GM21360 (cell line): ENCODE results near the gene KAZALD1.

ENCODE experiments used
- ATAC-seq: cut with Tn5 transposase; IDR thresholded peaks from one replicate; pipeline ENCODE4 v1.9.1; 2021; ENCODE audit warnings: mild to moderate bottlenecking, moderate library complexity; ENCODE audit not compliant: unreplicated experiment

Gene KAZALD1

DNA sequence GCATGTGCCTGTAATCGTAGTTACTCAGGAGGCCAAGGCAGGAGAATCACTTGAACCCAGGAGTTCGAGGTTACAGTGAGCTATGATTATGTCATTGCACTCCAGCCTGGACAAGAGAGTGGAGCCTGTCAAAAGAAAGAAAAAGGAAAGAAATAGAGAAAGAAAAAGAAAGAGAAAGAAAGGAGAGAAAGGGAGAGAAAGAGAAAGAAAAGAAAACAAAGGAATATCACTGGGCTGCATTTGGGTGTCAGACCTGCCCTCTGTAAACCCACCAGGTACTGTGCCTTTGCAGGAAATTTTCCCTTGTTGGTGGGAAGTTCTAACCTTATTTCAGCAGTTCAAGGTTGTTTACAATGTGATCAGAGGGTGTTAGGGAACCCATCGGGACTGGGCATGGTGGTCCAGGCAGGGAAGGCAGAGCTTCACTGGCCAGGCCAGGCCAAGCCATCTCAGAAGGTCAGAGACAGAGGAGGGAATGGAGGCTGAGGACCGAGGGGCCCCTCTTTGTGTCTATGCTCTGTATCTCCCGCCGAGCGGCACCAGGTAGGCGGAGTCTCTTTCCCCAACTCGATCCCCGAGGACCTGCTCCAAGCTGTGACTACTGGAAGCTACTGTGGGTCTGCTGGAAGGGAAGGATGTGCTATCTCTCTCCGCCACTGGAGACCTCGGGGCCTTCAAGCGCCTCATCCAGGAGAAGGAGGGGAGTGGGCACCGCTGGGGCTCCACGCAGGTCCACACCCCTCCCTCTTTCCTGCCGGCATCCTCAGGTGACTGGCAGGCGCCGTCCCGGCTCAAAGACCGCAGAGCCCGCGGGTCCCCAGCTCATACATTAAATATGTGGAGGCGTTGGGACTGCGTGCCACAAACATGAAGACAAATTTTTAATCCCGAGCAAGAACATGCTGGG lies 15.2 kb upstream of the KAZALD1 start:
- no peak for ATAC-seq

DNA sequence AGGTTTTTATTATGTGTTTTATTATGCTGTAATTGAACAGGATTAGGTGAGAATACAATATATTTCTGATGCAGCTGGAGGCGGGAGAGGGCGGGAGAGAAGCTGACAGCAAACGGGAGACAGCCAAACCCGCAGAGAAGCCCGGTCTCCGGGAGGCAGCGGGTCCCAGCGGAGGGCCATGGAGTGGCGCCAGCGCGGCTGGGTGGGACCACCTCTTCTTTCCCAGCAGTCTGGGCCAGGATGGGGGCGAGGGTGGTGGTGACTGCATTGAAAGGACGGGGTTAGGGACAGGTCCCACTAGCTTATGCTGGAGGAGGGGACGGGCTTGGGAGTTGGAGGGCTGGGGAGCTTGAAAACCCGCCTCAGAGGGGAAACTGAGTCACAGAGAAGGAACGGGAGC lies 14.5 kb upstream of the KAZALD1 start:
- no peak for ATAC-seq

DNA sequence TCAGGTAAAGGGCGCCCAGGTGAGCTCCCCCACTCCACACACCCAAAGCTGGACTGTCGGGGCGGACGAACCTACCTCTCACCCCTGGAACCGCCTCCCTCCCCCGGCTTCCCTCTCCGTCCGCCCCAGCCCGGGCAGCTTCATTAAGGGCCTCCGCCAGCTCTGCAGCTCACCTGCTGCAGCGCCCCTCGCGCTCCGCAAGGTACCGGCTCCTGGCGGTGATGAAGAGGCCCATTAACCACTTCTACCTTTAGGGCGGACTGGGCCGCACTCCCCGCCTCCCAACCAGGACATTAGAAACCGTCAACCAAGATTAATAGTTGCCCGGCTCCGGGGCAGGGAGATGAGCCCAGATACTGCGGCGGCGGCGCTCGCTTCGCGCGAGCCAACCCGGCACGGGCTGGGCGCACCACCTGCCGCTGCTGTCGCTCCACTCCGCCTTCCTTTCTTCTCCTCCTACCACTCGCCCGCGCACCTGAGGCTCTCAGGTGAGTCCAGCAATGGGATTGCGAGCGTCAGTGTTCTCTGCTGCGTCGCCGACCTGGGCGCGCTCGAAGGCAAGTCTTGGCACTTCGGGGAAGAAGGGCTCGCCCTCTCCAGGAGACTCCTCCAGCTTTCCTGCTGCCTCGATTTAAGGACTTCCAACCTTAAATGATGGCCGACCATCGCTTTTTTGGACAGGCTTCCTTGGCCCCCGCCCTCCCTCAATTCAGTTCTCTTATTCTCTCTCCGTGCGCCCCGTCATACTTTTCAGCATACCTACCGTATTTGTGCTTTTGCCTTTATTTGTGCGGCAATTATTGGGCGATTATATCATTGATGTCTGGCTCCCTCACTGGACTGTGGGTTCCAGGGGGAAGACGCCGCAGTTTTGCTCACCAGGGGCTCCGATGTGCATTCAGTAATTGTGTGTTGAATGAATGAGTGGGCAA lies 13.6 kb upstream of the KAZALD1 start:
- ATAC-seq, result no peak

DNA sequence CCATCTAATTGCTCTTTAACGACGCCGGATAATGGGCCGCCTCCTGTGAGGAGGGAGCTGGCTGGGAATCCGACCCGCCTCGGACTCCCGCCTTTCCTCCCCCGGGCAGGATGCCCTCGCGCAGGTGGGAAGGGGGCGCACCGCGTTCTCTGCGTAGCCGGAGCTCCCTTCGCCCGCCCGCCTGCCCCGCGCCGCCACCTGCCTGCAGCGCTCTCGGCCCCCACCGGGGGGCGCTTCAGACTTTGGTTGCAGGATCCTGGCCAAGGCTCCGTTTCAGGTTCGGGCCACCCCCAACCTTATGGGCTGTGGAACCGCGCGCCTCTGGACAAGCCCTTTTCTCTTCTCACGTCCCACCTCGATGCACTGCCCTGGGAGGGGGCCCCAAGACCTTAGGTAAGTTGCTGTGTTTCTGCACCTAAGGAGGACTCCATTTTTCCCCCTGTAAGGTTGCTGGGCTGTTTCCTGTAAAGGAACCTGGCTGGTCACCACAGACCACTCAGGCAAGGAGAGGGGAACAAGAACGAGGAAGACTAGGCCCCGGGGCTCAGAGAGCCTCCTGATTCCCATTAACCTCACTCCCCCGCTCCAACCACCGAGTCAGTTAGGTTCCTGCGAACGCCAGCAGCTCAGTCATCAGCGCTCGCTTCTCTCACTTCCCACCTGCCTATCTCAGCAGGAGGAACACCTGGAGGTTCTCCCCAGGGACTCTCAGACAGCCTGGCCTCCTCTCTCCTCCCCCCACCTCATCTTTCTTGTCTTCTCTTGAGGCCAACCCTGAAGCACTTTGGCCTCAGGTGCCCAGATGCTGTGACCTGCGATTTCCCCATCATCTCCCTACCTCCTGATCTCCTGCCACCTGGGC lies 11.3 kb upstream of the KAZALD1 start:
- no peak for ATAC-seq

DNA sequence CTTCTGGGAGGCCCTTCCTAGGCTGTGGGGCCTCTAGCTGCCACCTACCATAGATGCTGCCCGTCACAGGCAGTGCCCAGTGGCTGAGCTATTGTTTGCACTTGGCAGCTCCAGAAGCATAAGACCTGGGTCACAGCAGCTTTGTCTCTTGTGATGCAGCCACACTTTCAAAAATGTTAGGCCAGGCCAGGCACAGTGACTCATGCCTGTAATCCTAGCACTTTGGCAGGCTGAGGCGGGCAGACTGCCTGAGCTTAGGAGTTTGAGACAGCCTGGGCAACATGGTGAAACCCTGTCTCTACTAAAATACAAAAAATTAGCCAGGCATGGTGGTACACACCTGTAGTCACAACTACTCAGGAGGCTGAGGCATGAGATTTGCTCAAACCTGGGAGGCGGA lies 9.5 kb upstream of the KAZALD1 start:
- ATAC-seq, result no peak

DNA sequence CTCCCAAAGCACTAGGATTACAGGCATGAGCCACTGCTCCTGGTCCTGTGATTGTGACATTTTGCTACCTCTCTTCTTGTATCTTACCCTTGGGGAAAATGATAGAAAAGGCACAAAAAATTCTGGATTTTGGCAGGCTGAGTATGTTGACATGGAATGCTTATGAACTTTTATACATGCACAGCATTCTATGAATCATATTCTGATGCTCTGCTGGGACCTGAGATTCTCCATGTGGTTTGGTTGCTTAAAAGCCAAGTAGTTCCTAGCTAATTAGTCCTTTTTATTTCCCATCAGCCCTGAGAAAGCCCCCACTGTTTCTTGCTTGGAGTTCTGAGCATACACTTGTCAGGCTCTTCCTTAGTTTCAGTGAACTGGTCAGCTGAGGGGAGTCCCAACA lies 8.3 kb upstream of the KAZALD1 start:
- no peak for ATAC-seq

DNA sequence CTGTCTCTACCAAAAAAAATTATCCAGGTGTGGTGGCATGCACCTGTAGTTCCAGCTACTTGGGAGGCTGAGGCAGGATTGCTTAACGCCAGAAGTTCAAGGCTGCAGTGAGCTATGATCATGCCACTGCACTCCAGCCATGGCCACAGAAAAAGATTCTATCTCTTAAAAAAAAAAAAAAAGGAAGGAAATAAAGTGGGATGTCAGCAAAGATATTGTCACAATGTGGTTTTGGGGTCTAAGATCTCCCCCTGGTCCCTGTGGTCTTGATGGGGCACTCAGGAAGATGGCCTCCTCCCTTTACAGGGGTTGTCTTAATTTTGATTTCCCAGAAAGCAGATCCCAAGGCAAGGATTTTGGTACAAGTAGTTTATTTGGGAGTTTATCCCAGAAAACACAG lies 7.4 kb upstream of the KAZALD1 start:
- ATAC-seq, result no peak

DNA sequence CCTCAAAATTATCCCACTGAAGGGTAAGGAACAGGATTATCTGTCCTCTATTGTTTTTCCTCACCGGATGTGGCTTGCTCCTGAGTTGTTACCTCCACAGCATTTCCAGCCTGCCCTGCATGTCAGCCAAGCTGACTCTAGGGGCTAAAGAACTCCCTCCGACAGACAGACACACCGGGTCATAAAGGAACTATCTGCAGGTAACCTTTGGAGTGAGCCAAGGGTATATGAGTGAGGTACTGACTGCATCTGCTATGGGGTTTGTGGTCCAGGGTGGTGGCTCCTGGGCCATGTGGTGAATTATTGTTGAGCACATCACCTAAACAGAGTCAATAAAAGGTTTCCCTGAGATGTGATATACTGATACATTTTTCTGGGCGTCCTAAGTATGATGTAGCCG lies 6.9 kb upstream of the KAZALD1 start:
- ATAC-seq, result no peak

DNA sequence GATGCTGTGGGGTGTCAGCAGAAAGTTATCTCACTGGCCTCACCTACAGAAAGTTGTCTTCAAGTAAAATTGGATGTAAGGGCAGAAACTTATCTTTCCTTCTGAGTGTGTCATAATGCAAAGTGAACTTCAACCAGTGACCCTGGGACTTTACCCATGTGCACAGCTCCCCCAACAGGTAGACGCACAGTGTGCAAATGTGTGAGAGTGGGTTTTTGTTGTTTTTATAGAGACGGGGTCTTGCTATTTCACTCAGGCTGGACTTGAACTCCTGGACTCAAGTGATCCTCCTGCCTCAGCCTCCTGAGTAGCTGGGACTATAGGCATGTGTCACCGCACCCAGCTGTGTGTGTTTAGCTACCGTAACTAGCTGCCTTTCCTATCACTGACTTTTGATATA lies 6.4 kb upstream of the KAZALD1 start:
- no peak for ATAC-seq

DNA sequence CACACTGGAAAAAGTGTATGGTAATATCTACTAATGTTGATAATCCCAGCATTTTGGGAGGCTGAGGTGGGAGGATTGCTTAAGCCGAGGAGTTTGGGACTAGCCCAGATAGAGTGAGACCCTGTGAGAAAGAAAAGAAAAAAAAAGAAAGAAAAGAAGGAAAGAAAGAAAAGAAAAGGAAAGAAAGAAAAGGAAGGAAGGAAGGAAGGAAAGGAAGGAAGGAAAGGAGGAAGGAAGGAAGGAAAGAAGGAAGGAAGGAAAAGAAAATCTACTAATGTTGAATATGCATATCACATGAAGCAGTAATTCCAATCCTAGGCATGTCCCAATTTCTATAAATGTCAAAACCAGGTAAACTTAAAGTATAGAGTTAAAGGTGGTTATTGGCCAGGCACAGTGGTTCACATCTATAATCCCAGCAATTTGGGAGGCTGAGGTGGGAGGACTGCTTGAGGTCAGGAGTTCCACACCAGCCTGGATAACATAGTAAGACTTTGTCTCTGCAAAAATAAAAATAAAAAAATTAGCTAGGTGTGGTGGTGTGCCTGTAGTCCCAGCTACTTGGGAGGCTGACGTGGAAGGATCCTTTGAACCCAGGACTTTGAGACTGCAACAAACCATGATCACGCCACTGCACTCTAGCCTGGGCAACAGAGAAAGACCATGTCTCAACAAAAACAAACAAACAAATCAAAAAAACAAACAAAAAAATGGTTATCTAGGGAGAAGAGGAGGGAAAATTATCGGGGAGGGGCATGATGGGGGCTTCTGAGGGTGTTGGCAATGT lies 5.2 kb upstream of the KAZALD1 start:
- ATAC-seq, result no peak

DNA sequence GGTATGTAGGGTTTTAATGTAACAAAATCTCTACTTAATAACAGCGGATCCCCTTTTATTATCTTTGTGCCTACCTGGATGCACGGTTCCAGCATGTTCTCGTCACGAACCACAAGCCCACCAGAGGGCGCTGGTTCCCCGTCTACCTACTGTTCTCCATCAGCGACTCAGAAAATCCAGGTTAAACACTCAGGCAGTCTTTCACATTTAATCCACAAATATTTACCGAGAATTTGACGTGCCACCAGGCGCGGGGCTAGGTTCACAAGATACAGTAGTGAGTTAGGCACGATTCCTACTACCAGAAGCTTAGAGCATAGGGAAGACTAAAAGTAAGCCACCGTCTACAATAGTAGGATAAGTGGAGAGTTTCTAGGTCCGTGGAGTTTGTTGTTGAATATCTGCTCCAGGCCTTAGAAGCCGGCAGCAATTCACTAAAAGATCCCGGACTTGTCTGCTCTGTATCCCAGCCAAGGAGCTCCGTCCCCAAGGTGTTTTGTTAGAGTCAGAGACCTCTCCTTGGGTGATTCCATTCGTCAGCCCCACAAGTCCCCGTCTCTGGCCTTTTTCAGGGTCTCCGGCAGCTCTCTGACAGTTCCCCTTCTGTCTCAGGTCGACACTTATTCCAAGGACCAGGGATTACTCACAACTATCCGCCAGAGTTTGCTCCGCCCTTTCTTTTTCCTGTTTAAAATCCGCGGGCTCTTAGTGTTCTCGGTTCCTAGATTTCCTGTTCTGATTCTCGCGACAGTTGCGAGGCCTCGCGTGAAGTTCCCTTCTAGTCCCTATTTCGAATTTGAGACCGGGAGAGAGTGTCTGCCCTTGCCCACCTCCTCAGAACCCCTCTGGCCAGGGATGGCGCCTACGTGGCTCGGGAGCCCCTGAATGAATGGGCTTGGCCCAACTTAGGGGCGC lies 1.5 kb upstream of the KAZALD1 start:
- ATAC-seq, result peak; percentile 38

DNA sequence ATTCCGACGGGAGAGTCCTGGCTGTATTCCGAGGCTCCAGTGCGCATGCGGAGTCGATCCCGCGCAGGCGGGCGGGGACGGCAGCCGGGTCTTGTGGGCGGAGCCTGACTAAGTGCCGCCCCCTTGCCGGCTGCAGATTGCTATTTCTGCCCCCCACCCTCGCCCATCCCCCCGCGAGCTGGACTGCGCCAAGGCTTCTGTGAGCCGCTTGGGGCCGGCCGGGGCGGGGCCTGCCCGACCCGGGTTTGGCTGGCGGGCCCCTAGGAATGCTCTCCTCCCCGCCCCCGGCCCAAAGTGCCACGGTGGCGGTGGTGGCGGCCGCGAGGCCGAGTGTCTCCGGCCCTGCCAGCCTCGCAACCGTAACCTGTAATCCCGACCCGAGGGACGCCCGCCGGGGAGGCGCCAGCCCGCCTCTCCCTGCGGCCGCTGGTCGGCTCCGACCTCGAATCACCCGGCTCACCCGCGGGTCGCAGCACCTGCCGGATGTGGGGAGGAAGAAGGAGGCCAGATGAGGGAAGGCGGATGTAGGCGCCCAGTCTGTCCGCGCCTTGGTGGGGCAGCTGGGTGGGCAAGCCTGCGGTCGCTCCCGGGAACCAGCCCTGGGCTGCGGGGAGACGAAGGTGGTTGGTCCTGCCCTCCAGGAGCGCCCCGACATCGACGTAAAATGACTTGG lies 702 bp upstream of the KAZALD1 start:
- peak; percentile 61 for ATAC-seq

DNA sequence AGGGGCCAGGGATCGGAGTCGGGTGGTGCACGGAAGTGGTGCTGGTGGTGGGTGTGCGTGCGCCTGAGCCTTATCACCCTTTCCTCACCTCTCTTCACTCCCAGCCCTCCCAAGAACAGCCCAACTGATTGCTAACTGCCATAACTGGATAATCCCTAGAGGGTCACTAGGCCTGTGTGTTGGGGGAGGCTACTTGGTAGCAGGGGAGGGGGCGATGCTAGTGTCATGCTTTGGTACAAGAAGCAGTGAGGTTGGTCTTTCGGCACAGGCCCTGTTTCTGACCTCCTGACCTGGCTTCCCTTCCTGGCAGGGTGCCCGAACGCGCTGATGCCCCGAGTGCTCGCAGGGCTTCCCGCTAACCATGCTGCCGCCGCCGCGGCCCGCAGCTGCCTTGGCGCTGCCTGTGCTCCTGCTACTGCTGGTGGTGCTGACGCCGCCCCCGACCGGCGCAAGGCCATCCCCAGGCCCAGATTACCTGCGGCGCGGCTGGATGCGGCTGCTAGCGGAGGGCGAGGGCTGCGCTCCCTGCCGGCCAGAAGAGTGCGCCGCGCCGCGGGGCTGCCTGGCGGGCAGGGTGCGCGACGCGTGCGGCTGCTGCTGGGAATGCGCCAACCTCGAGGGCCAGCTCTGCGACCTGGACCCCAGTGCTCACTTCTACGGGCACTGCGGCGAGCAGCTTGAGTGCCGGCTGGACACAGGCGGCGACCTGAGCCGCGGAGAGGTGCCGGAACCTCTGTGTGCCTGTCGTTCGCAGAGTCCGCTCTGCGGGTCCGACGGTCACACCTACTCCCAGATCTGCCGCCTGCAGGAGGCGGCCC lies 652 bp downstream of the KAZALD1 start:
- no peak for ATAC-seq

DNA sequence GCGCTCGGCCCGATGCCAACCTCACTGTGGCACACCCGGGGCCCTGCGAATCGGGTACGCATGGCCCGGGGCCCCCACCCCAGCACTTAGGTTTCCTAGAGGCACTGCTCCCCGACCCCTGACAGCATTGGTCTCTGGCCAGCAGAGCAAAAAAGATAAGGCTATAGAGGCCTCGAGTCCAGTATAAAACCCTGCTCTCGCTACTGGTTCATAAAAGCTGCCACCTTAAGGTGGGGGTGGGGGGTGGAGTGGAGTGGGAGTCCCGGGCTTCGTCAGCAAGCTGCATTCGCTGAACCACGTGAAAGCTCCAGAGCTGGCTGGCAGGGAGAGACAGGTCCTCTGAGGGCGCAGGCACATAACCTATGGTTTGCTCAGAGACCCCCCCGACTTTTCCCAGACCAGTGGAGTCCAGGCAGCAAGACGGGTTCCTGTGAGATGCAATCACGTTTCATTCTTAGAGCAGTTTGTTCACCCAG lies 1.3 kb downstream of the KAZALD1 start:
- no peak for ATAC-seq

DNA sequence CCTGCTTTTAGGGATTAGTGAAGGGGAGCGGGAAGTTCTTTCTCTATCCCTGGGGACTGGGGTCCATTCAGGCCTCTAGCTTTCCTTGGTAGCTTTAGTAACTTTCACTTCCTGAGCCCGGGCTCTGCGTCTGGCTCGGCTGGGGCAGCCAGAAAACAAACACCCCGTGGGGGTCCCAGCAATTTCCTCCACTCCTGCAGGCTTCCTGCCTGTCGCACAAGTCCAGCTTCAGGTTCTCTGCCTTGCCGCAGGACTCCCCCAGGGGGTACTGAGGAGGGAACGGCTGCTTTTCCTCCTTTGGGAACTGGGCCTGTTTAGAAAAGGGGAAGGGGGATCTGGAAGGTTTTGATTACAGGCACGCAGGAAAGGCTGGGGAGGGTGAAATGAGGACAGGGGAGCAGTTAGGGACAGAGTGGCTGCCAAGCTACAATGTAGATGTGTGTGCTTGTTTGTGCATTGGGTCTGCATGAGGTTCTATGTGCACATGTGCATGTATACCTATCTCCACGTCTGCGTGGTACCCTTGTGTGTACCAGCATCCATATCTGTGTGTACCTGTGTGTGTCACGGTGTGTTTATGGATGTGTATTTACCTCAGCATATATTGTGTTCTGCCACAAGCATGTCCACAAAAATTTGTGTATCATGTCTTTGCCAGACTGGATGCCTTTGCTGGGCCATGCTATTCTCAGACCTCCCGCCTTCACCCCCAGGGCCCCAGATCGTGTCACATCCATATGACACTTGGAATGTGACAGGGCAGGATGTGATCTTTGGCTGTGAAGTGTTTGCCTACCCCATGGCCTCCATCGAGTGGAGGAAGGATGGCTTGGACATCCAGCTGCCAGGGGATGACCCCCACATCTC lies 2.0 kb downstream of the KAZALD1 start:
- ATAC-seq, result no peak

DNA sequence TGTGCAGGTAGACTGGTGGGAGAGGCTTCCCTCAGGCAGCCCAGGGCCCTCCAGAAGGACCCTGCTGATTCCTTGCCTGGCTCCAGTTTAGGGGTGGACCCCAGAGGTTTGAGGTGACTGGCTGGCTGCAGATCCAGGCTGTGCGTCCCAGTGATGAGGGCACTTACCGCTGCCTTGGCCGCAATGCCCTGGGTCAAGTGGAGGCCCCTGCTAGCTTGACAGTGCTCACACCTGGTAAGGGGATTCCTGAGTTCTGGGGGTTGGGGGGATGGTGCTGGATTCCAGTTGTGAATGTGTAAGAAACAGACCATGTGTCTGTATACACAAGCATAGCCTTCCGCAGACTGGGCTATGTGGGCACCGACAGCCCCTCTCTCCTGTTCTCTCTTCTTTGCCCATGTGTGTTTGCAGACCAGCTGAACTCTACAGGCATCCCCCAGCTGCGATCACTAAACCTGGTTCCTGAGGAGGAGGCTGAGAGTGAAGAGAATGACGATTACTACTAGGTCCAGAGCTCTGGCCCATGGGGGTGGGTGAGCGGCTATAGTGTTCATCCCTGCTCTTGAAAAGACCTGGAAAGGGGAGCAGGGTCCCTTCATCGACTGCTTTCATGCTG lies 2.7 kb downstream of the KAZALD1 start:
- ATAC-seq, result no peak
